IMR-90 (cell line): ENCODE results near the gene CHRNA1. TPM values are rescaled to one million over a fixed set of nuclear protein-coding genes. Genes with fewer than 3 reads are reported as not detected.

Source experiments
- ATAC-seq: fragments of 200-7000 bp; cut with Tn5 transposase; 2 replicates; pipeline ENCODE4 v1.9.1; 2020; ENCODE audit warnings: low read depth, mild to moderate bottlenecking, moderate library complexity
- BruUV-seq: library from RNA; stranded (reverse); fragments of 400-500 nt; replicated peaks from 2 replicates; lab custom pipeline; 2021; lab: Mats Ljungman, UMichigan
- CTCF ChIA-PET: fragments of 300-600 bp; formaldehyde crosslinking; extraction: SDS; loops from one replicate; lab custom pipeline; 2021; ENCODE audit warnings: antibody characterized with exemption; lab: Yijun Ruan, JAX
- POLR2A ChIA-PET: fragments of 300-600 bp; sonication (Branson Sonifier 250); formaldehyde crosslinking; loops from one replicate; lab custom pipeline; 2022; ENCODE audit warnings: antibody characterized with exemption; ENCODE audit not compliant: unreplicated experiment; lab: Charles Lee
- DNase-seq: peaks from one replicate; pipeline ENCODE4 v3.0.0; 2013
- H2AFZ ChIP-seq: replicated peaks from 2 replicates; pipeline ENCODE3; 2013; ENCODE audit warnings: low read length, mild to moderate bottlenecking; ENCODE audit not compliant: poor library complexity
- H2AK5ac ChIP-seq: 2 replicates; pipeline ENCODE4 v1.6.1; 2013; ENCODE audit warnings: low read depth, low read length, inconsistent platforms
- H2AK9ac ChIP-seq: replicated peaks from 2 replicates; pipeline ENCODE3; 2013; ENCODE audit warnings: mild to moderate bottlenecking, low read depth, low read length, moderate library complexity; ENCODE audit not compliant: poor library complexity
- H2BK120ac ChIP-seq: 2 replicates; pipeline ENCODE4 v1.6.1; 2013; ENCODE audit warnings: low read depth, low read length, inconsistent platforms
- H2BK15ac ChIP-seq: 3 replicates; pipeline ENCODE4 v1.6.1; 2013; ENCODE audit warnings: low read depth, low read length, inconsistent platforms
- H2BK20ac ChIP-seq: 2 replicates; pipeline ENCODE4 v1.6.1; 2013; ENCODE audit warnings: low read depth, mild to moderate bottlenecking, inconsistent platforms, low read length, moderate library complexity
- H2BK5ac ChIP-seq: 2 replicates; pipeline ENCODE4 v1.6.1; 2013; ENCODE audit warnings: mild to moderate bottlenecking, low read depth, low read length, inconsistent platforms; ENCODE audit not compliant: poor library complexity, severe bottlenecking
- H3K14ac ChIP-seq: replicated peaks from 2 replicates; pipeline ENCODE4 v1.6.1; 2013; ENCODE audit warnings: low read depth, low read length, inconsistent platforms
- H3K18ac ChIP-seq: 2 replicates; pipeline ENCODE4 v1.6.1; 2013; ENCODE audit warnings: low read depth, low read length, control low read depth
- H3K23ac ChIP-seq: 2 replicates; pipeline ENCODE4 v1.6.1; 2013; ENCODE audit warnings: low read depth, low read length, inconsistent platforms
- H3K27ac ChIP-seq: 2 replicates; pipeline ENCODE4 v1.5.1; 2013; ENCODE audit warnings: mild to moderate bottlenecking, control low read depth, low read length; ENCODE audit not compliant: insufficient read depth
- H3K27me3 ChIP-seq: 2 replicates; pipeline ENCODE4 v1.6.1; 2013; ENCODE audit warnings: low read length; ENCODE audit not compliant: control insufficient read depth, insufficient read depth
- H3K36me3 ChIP-seq: 2 replicates; pipeline ENCODE4 v1.6.1; 2013; ENCODE audit warnings: low read length, mixed read lengths; ENCODE audit not compliant: control insufficient read depth, insufficient read depth
- H3K4ac ChIP-seq: 2 replicates; pipeline ENCODE4 v1.6.1; 2013; ENCODE audit warnings: low read depth, low read length, inconsistent platforms
- H3K4me1 ChIP-seq: 2 replicates; pipeline ENCODE4 v1.6.1; 2013; ENCODE audit warnings: low read length, mixed read lengths; ENCODE audit not compliant: control insufficient read depth, insufficient read depth
- H3K4me2 ChIP-seq: 2 replicates; pipeline ENCODE4 v1.6.1; 2013; ENCODE audit warnings: low read depth, mild to moderate bottlenecking, control low read depth, low read length, moderate library complexity
- H3K4me3 ChIP-seq: 2 replicates; pipeline ENCODE4 v1.5.1; 2013; ENCODE audit warnings: low read depth, mild to moderate bottlenecking, control low read depth, low read length, moderate library complexity; ENCODE audit not compliant: insufficient read depth
- H3K56ac ChIP-seq: 2 replicates; pipeline ENCODE4 v1.6.1; 2013; ENCODE audit warnings: low read length, inconsistent platforms; ENCODE audit not compliant: insufficient read depth; ENCODE audit errors: extremely low read depth
- H3K79me1 ChIP-seq, 2 experiments: 2 replicates each; pipeline ENCODE4 v1.6.1; 2013; ENCODE audit warnings: low read length in 2 of 2, inconsistent platforms in 1 of 2, low read depth in 1 of 2
- H3K9ac ChIP-seq: 2 replicates; pipeline ENCODE4 v1.6.1; 2013; ENCODE audit warnings: low read depth, low read length, control low read depth
- H3K9me1 ChIP-seq: 2 replicates; pipeline ENCODE4 v1.6.1; 2013; ENCODE audit warnings: low read length, inconsistent platforms; ENCODE audit not compliant: insufficient read depth
- H3K9me3 ChIP-seq: 2 replicates; pipeline ENCODE4 v1.6.1; 2013; ENCODE audit warnings: low read length; ENCODE audit not compliant: control insufficient read depth, insufficient read depth
- H4K20me1 ChIP-seq: 2 replicates; pipeline ENCODE4 v1.6.1; 2013; ENCODE audit warnings: low read length, inconsistent platforms; ENCODE audit not compliant: insufficient read depth
- H4K5ac ChIP-seq: 2 replicates; pipeline ENCODE4 v1.6.1; 2013; ENCODE audit warnings: mild to moderate bottlenecking, low read depth, low read length, control low read depth
- H4K8ac ChIP-seq, 2 experiments: 2 replicates each; pipeline ENCODE4 v1.6.1; 2013; ENCODE audit warnings: low read depth in 2 of 2, low read length in 2 of 2, control low read depth in 1 of 2, inconsistent platforms in 1 of 2
- H4K91ac ChIP-seq: 2 replicates; pipeline ENCODE4 v1.6.1; 2013; ENCODE audit warnings: low read depth, low read length, inconsistent platforms; ENCODE audit not compliant: insufficient read depth
- BHLHE40 ChIP-seq: fragments of 150-350 bp; IDR thresholded peaks from 2 replicates; pipeline ENCODE4 v1.6.1; 2016; ENCODE audit warnings: mild to moderate bottlenecking, low read depth, low read length
- MAFK ChIP-seq: IDR thresholded peaks from 2 replicates; pipeline ENCODE4 v1.6.1; 2012; ENCODE audit warnings: low read depth, low read length, improper control_type of control experiment
- MXI1 ChIP-seq: IDR thresholded peaks from 2 replicates; pipeline ENCODE4 v1.6.1; 2012; ENCODE audit warnings: low read depth, mild to moderate bottlenecking, low read length, moderate library complexity, borderline replicate concordance
- RAD21 ChIP-seq: IDR thresholded peaks from 2 replicates; pipeline ENCODE4 v1.6.1; 2012; ENCODE audit warnings: low read length, improper control_type of control experiment
- SMC3 ChIP-seq: fragments of 150-350 bp; IDR thresholded peaks from 2 replicates; pipeline ENCODE4 v1.6.1; 2016; ENCODE audit warnings: low read depth, mild to moderate bottlenecking, antibody characterized with exemption, low read length, moderate library complexity
- WGBS, 2 experiments: methylation state at CpG; one replicate each; pipeline versions ENCODE4 v1.1.5 to v1.1.7; 2013; ENCODE audit warnings: missing lambda C conversion rate in 2 of 2; ENCODE audit not compliant: insufficient read length in 1 of 2; ENCODE audit errors: extremely low coverage in 2 of 2; 5-methylcytosine and 5-hydroxymethylcytosine counted together
- dilution Hi-C: fragments of 300-500 bp; cut with HindIII; formaldehyde crosslinking; loops from one replicate; pipeline ENCODE4 v1.14.3; 2018; ENCODE audit warnings: low sequenced_read_pairs; ENCODE audit not compliant: unreplicated experiment
- in situ Hi-C: fragments of 300-500 bp; cut with MboI; formaldehyde crosslinking; loops from 3 replicates; pipeline ENCODE4 v1.14.3; 2019; ENCODE audit warnings: low sequenced_read_pairs, inconsistent platforms, mixed read lengths
- intact Hi-C: fragments of 100-400 bp; cut with micrococcal nuclease; formaldehyde crosslinking; loops from 2 replicates; pipeline ENCODE4 v1.10.0; 2022
- polyA plus RNA-seq, 3 experiments: library from polyadenylated mRNA; depleted of rRNA; stranded (reverse); fragments of >200 nt; gene quantifications; 2 replicates each; pipeline ENCODE4 v1.2.3, GENCODE V29; 2012; ENCODE audit warnings: low replicate concordance in 1 of 3
- total RNA-seq: library from RNA; depleted of rRNA; stranded (reverse); fragments of >200 nt; gene quantifications from 2 replicates; pipeline ENCODE4 v1.2.3, GENCODE V29; 2012
- TF ChIP-seq, protein P1 (sequence below): fragments of 150-350 bp; IDR thresholded peaks from 2 replicates; pipeline ENCODE4 v1.6.1; 2016; ENCODE audit warnings: low read depth, mild to moderate bottlenecking, low read length, moderate library complexity, borderline replicate concordance

CHRNA1 gene
- total and polyA plus RNA-seq, 2 of the 4 experiments (the other 2 are of a cell fraction): 0.75 to 0.90 TPM

DNA sequence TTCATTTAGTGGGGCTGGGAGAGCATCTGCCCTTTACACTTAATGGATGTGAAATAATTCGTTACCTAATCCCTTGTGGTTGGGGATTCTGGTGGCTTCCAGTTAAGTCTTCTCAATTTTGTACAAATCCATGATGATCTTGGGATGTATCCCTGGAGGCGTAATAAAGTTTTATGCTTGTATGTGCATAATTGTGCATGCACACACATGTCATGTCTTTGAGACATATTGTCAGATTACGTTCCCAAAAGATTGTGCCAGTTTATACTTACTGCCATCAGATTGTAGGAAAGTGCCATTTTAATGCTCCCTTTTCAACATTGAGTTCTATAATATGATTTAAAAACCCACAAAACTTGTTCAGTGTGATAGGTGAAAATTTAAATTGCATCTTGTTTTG, 60.8 kb downstream of the CHRNA1 start:
- Histone ChIP-seq H3K27ac (no peak overlapping the region), H3K4me3 (no peak overlapping the region), H3K56ac (no peak overlapping the region), H4K5ac (no peak overlapping the region), H2AK9ac (no peak overlapping the region), H2BK20ac (no peak overlapping the region), H3K9me3 (no peaks in the 10 kb centered on the region), H3K27me3 (peaks cover 7% of the 10 kb centered on the region), H3K23ac (no peak overlapping the region), H4K20me1 (no peaks in the 10 kb centered on the region), H3K18ac (no peak overlapping the region), H3K9me1 (no peaks in the 10 kb centered on the region; the same call in 1 of the 2 replicates), H4K8ac (no peak overlapping the region), H2BK15ac (no peak overlapping the region), H2BK5ac (no peak overlapping the region), H3K4me1 (no peaks in the 10 kb centered on the region), H3K79me1 (no peaks in the 10 kb centered on the region), H2BK120ac (no peak overlapping the region), H3K14ac (no peak overlapping the region), H3K4me2 (no peak overlapping the region), H2AFZ (no peak overlapping the region), H4K91ac (no peak overlapping the region), H3K36me3 (no peaks in the 10 kb centered on the region), H2AK5ac (no peak overlapping the region), H3K4ac (no peak overlapping the region), H3K9ac (no peak overlapping the region)
- in situ Hi-C loops: no loop called here
- ChIA-PET POLR2A (no interaction called here), CTCF (interaction anchor here (0.6 to 1.3 kb wide), 3 partner anchors 9 to 548 kb away, joined by 3 to 4 read pairs (median 3); partner anchors contain the start of gene WIPF1)
- dilution Hi-C loops: no loop called here
- DNase-seq: no peak
- intact Hi-C loops: loop anchor here (5.0 to 10.0 kb wide), 6 partner anchors 44 to 1391 kb away; partner anchors contain the start of genes CHN1, HOXD12 and HOXD13
- no peak for ATAC-seq
- WGBS, 2 experiments: no CpG with 5 or more reads among the region's 3 CpGs
- TF ChIP-seq MXI1 (no peak), RAD21 (no peak), SMC3 (no peak), BHLHE40 (no peak), MAFK (no peak)
- TF ChIP-seq, protein P1, sequence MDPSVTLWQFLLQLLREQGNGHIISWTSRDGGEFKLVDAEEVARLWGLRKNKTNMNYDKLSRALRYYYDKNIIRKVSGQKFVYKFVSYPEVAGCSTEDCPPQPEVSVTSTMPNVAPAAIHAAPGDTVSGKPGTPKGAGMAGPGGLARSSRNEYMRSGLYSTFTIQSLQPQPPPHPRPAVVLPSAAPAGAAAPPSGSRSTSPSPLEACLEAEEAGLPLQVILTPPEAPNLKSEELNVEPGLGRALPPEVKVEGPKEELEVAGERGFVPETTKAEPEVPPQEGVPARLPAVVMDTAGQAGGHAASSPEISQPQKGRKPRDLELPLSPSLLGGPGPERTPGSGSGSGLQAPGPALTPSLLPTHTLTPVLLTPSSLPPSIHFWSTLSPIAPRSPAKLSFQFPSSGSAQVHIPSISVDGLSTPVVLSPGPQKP: no peak
- no TSS peak for BruUV-seq
